GM10847 (cell line): ENCODE results near the gene ZSWIM1.
A peak's percentile ranks its signal among the peaks of the same experiment; 100 is the strongest.

Experiments
- POLR2A ChIP-seq: IDR thresholded peaks from 2 replicates; pipeline ENCODE4 v1.6.1; 2011; ENCODE audit not compliant: insufficient read length; ENCODE audit errors: extremely low read depth

The ZSWIM1 gene

DNA sequence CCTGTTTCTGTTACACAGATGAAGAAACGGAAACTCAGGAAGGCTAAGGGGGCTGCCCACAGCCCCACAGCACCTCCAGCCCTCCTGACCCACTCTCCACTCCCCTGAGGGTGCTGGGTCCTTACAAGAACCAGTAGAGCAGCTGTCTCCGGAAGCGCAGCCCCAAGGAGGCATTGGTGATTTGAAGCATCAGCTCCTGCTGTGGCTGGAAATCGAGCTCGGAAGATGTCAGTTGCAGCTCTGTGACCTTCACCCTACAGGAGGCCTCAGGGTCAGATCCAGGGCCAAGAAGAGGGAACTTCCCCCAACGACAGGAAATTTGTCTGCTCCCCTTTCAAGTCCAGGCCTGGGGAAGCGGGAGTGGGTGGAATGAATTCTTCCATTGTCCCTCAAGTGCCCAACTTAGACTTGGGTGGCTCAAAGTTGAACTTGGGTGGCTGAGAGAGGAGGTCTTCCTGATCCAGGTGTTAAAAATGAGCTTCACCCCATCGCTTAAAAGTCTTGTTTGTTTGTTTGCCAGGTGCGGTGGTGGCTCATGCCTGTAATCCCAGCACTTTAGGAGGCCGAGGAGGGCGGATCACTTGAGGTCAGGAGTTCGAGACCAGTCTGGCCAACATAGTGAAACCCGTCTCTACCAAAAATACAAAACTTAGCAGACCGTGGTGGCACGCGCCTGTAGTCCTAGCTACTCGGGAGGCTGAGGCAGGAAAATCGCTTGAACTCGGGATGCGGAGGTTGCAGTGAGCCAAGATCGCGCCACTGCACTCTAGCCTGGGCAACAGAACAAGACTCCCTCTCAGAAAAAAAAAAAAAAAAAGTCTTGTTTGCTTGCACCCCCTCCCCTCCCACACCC is 29.0 kb downstream of the ZSWIM1 start:
- no peak for TF ChIP-seq POLR2A

DNA sequence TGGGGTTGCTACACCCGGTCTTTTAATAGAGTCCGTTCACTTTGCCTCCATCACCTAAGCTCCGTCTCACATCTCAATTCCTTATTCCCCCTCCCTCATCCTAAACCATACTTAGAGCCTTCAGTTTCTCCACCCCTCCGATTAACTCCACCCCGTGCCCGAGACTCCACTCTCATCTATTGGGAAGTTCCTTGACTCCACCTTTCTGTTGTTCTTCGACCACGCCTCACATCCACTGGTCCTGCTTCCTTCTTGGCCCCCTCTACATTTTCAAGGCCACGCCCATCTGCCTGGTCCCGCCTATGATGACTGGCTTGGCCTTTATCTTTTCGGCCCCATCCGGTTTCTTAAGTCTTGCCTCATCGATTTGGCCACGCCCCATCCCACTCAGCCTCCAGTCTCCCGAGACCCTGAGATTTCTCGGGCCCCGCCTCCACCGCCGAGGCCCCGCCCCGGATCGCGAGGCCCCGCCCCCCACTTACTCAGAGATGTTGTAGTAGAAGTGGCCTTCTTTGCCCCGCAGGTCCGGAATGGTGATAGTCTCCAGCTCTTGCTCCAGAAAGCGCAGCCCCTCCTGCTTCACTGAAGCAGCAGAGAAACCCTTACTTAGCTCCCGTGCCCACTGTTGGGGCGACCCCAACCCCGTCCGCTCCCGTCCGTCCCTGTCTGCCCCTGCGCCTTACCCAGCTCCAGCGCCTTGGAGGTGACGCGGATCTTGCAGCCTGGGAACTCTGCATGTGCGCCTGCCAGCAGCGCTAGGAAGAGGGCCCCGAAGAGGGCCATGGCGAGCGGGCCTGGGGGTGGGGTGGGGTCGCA is 29.9 kb downstream of the ZSWIM1 start:
- peak; percentile 39 for TF ChIP-seq POLR2A

DNA sequence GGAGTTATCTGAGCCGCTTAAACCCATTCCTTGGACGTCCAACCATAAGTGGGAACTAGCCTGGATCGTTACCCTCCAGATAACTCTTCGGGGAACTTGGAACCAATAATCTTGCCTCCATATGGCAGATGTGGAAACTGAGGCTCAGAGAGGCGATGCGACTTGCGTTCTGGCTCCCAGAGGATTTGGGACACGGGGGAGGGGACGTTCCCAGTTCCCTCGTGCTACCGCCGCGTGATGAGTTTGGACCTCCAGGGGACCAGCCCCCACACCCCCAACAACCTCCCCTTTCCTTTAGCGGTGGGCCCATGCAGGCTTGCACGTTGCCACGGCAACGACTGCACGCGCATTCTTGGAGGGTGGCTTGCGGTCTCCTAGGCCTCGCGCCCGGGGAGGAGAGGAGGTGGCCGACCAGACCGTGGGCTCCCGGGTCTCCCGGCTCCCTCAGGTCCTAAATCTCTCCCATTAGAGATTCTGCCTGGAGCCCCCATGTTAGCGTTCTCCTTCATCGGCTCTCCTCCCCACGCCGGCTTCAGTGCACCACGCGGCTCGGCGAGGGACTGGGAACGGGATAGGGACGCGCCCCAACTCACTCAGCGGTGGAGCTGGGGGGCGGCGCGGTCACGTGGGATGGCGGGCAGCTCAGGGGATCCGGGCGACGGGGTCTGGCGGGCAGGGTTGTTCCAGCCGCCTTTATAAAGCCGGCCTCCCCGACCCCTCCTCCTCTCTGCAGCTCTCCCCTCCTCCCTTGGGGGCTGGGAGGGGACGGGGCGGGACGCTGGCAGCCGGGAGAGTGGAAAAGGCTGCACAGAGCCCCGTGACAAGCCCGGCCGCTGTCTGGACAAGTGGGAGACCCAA is 30.7 kb downstream of the ZSWIM1 start, which contains the start of gene PLTP:
TSS of gene PLTP (minus strand) at position 670 of the 858 bp plus-strand sequence. CDS start 703 bp downstream, outside the sequence.
- no peak for TF ChIP-seq POLR2A

DNA sequence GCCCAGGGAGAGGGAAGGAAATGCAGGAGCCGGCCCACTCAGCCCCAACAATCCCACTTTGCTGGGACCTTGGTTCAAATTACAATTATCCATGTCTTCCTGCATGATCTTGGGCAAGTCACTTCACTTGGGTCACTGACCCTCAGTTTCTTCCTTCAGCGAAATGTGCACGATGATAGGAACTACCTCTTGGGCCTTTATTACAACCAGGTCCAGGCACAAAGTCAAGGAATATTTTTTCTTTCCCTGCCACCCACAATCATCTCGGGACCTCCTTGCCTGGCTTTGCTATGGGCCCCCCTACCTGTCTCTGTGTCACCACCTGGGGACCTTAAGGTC is 31.3 kb downstream of the ZSWIM1 start:
- TF ChIP-seq POLR2A: no peak

DNA sequence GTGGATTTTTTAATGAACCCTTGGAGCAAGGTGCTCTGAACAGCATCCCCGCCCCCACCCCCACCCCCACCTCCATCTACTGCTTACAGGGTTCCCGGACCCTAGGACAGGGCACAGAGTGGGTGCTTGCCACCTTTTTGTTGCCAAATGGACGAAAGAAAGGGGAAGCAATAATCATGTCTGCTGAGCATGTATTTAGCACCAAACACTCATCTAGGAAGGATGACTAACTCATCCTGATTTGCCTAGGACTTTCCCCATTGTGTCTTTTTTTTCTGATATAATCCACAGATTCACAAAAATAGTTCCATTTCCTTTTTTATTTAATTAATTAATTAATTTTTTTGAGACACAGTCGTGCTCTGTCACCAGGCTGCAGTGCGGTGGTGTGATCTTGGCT is 32.1 kb downstream of the ZSWIM1 start:
- TF ChIP-seq POLR2A: no peak

DNA sequence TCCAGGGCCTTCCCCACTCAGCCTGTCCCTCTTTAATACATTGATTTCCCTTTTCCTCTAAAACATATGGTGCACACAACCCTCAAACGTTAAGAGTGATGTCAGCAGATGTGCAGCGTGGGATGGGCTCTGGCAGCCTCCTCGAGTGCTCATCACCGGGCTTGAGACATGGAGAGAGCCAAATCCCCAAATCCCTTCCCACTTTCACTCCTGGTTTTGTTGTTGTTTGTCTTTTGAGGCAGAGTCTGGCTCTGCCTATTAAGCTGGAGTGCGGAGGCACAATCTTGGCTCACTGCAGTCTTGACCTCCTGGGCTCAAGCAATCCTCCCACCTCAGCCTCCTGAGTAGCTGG is 36.7 kb downstream of the ZSWIM1 start:
- TF ChIP-seq POLR2A: no peak

DNA sequence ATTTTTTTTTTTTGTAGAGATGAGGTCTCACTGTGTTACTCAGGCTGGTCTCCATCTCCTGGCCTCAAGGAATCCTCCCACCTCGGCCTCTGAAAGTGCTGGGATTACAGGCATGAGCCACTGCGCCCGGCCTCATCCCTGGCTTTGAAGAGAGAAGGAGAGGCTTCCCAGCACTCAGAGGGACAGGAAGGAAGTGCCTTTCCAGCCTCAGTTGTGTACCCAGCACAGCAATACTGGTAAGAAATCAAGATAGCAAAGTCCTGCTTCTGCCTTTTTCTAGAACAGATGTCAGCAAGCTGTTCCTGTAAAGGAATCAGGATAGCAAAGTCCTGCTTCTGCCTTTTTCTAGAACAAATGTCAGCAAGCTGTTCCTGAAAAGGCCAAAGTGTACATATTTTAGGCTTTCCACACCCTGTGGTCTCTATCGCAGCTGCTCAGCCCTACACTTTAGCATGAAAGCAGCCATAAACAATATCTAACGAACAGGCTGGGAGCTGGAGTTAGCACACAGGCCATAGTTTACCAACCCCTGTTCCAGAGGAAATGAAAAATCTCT is 37.2 kb downstream of the ZSWIM1 start:
- TF ChIP-seq POLR2A: no peak

DNA sequence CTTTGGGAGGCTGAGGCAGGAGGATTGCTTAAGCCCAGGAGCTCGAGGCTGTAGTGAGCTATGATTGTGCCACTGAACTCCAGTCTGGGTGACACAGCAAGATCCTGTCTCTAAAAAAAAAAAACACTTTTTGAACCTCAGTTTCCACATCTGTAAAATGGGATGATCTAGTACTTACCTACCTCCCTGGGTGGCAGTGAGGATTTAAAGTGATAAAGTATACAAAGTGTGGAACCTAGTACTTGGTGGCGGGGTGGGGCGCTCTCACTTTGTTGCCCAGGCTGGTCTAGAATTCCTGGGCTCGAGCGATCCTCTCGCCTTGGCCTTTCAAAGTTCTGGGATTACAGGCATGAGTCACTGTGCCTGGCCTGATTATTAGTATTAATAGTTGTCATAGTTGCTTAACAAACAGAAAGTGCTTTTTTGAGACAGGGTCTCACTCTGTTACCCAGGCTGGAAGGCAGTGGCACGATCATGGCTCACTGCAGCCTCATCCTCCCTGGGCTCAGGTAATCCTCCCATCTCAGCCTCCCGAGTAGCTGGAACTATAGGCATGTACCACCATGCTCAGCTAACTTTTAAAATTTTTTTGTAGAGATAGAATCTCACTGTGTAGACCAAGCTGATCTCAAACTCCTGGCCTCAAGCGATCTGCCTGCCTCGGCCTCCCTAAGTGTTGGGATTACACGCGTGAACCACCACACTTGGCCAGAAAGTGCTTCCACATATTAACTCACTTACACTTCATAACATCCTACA is 37.9 kb downstream of the ZSWIM1 start:
- no peak for TF ChIP-seq POLR2A

DNA sequence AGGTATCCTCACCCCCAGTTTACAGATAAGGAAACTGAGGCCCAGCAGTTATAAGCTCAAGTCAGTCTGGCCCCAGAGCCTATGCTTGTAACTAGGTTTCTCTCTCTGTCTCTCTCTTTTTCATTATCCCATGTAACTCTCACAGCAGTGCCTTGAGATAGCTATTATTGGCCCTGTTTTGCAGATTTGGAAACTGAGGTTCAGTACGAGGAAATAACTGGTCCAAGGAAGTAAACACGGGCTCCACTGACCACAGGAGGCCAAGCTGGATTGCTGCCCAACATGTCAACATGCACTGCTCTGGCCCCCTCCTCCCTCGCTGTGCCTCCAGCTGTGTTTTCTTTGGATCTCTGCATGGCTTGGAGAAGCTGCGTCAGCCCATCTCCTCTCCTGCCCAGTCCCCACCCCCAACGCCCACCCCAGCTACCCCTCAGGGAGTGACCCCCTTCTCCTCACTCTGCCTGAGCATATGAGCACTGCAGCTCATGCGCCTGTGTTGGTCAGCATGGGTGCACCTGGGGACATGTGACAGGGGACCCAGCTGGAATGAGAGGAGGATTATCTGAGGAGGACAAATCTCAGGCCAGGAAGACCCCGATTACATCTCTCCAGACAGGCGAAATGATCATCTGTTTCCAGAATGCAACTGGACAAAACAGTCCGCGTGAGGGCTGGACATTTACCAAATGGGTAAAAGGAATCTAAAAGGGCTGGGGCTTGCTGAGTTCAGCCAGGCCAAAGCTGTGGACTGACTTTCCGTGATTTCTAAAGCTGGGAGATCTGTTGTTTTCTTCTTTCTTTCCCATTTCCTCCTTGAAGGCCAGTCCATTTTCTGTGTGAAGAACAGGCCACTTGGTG is 38.7 kb downstream of the ZSWIM1 start:
- TF ChIP-seq POLR2A: no peak

DNA sequence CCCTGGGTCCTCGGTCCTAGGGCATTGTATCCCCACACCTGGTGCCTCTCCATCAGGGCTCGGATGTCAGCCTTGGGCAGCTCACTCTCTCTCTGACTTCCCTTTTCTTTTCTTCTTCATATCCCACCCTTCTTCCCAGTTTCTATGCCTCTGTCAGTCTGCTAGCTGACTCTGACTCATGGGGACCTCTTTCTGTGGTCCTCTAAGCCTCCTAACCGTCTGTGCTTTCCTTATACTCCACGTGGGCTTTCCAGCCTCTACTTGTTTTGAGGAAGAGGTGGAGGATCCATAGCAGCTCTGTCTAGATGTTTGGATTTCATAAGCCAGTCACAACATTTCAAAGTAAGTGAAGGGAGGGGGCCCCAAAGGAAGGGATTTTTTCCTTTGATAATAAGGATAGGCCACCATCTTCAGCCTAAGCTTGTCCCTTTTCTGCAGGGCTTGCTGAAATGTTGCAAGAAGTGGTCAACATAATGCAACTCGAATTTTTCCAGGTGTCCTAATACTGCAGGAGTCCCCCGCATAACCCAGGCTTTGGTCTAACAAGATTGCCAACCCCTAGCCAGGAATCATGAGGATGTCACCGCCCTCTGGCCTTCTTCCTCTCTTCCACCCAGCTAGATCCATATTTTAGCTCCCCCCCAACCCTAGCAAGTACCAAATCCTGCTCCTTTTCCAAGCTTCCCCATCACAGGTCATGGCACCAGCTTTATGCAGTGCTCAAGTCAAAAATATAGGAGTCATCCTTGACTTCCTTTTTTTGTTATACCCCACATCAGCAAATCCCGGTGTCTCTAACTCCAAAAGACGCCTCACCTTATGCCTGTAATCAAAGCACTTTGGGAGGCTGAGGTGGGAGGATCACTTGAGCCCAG is 39.7 kb downstream of the ZSWIM1 start:
- TF ChIP-seq POLR2A: no peak

DNA sequence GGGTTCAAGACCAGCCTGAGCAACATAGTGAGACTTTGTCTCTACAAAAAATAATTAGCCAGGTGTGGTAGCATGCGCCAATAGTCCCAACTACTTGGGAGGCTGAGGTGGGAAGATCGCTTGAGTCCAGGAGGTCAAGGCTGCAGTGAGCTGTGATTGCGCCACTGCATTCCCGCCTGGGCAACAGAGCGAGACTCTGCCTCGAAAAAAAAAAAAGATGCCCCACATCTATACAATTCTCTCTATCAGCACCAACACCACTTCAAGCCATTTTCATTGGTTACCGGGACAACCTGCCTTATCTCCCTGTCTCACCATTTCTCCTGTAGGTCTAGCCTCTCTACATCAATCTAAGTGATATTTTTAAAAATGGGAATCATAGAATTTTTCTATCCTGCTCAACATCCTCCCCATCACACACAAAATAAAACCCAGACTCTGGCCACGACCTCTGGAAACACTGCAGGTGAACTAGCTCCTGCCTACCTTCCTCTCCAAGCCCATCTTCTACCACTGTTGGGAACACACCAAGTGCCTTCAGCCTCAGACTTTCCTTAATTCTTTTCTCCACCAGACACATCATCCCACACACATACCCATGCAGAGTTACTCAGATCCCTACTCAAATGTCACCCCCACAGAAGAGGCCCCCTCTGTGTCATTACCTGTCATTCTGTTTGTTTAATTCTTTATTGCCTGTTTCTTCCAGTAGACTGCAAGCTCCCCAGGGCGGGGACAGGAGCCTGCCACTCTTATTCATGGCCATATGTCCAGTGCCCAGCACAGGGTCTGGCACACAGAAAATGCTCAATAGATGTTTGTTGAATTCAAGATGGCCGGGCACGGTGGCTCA is 40.5 kb downstream of the ZSWIM1 start:
- TF ChIP-seq POLR2A: no peak
